Fibroblast of mammary gland (primary cell): ENCODE results near the gene PCDHA11.

Experiments used
- DNase-seq: peaks from one replicate; pipeline ENCODE4 v3.0.0-alpha.2; 2010; ENCODE audit warnings: low read depth
- H3K4me3 ChIP-seq: 2 replicates; pipeline ENCODE4 v1.5.1; 2011; ENCODE audit warnings: low read depth, mild to moderate bottlenecking, low read length, moderate library complexity; ENCODE audit not compliant: control insufficient read depth
- CTCF ChIP-seq: conservative IDR thresholded peaks from 2 replicates; pipeline ENCODE4 v1.5.1; 2011; ENCODE audit warnings: low read depth, low read length, inconsistent platforms; ENCODE audit not compliant: control insufficient read depth, insufficient read depth

PCDHA11 gene

GRCh38 chr5:140881889-140882590 lies 13.3 kb downstream of the PCDHA11 start, which contains the start of gene PCDHA13:
Gene PCDHA13, plus strand, starts transcription at chr5:140882124. Its CDS starts 145 bp downstream, at chr5:140882269.
- DNase-seq, result peak; percentile 23
- TF ChIP-seq CTCF, result peak; percentile 19
- H3K4me3 ChIP-seq, result no peak within 1 kb of the TSS

DNA sequence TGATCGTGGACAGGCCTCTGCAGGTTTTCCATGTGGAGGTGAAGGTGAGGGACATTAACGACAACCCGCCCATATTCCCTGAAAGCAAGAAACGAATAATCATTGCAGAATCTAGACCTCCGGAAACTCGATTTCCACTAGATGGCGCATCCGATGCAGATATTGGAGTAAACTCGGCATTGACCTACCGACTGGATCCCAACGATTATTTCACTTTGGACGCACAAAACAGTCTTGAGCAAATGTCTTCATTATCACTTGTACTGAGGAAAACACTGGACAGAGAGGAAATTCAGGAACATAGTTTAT lies 13.8 kb downstream of the PCDHA11 start:
- DNase-seq, result peak; percentile 5
- no peak overlapping the region for H3K4me3 ChIP-seq
- no peak for TF ChIP-seq CTCF

DNA sequence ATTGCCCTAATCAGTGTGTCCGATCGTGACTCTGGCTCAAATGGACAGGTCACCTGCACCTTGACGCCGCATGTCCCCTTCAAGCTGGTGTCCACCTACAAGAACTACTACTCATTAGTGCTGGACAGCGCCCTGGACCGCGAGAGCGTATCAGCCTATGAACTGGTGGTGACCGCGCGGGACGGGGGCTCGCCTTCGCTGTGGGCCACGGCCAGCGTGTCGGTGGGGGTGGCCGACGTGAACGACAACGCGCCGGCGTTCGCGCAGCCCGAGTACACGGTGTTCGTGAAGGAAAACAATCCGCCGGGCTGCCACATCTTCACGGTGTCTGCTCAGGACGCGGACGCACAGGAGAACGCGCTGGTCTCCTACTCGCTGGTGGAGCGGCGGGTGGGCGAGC lies 14.6 kb downstream of the PCDHA11 start:
- H3K4me3 ChIP-seq, result no peak overlapping the region
- DNase-seq, result no peak
- TF ChIP-seq CTCF, result no peak

GRCh38 chr5:140883927-140884697 lies 15.4 kb downstream of the PCDHA11 start:
- no peak for TF ChIP-seq CTCF
- no peak overlapping the region for H3K4me3 ChIP-seq
- no peak for DNase-seq

GRCh38 chr5:140916325-140916724 lies 47.6 kb downstream of the PCDHA11 start:
- TF ChIP-seq CTCF, result no peak
- no peak overlapping the region for H3K4me3 ChIP-seq
- DNase-seq, result no peak
